ENCODE results near the gene SLAMF9.
"Not testable (repeated sequence)": the region's sequence is repeated elsewhere in the genome, so short reads cannot be mapped to it uniquely, and the experiment has no call there.

Gene SLAMF9

GRCh38 chr1:159920202-159920601 is 33.8 kb downstream of the SLAMF9 start:
- DNase-seq, result no peak

DNA sequence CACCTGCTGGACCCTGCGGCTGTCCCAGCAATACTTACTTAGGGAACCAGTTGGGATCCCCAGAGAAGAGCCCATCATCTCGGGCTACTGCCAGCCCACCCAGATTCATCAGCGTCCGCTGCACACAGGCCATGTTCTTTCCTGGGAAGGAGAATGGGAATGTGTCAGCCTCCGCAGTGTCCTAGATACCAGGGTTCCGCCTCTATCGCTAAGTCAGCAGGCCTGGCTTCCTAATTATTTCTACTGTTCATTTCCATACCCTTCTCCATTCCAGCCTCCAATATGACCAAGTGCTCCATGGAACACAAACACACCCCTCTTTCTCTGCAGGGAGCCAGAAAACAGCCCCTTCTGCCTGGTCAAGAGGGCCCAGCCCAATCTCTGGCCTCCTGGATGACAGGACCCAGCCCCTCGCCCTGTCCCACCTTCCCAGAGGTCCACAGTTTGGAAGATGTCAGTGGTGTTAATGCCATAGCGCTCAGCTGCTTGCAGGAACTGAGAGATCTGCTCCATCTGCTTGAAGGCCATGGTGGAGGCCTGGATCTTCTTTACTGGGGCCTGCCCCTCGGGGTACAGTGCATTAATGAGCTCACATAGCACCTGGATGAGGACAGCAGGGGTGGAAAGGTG is 34.7 kb downstream of the SLAMF9 start:
- no peak for DNase-seq

DNA sequence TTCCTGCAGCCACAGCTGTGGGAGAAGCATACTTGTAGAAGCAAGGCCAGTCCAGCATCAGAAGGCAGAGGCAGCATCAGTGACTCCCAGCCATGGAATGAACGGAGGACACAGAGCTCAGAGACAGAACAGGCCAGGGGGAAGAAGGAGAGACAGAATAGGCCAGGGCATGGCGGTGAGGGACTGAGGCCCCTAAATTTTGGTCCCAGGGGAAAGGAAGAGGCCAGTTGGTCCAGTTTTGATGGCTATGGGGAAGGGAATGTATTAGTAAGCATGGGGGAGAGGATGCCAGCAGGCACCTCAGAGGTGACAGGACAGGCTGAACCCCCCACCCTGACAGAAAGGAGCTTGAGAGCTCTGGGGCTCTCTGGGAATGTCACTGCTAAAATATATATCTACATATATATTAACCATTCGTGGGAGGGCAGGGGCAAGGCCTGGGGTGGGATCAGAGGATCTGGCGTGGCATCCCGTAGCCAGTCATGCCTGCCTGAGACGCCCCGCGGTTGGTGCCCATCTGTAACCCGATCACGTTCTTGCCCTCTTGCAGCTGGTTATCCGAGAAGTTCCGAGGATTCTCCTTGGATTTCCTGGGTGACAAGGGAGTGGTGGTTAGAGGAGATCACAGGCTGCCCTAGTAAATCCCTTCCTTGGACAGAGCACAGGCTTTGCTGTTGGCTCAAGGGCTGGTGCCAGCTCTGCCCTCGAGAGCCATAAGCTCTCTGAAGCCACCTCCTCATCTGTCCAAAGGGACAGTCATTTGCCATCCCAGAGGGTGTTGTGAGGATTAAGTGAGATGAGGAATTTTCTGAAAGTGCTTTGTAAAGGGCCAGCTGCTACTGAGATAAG is 35.5 kb downstream of the SLAMF9 start:
- no peak for DNase-seq

GRCh38 chr1:159917533-159918351 is 36.3 kb downstream of the SLAMF9 start:
- no peak for DNase-seq

- no peak for DNase-seq
These were observed 37.6 kb downstream of the SLAMF9 start for GRCh38 chr1:159916242-159917051.

- DNase-seq, result no peak
These were observed 38.3 kb downstream of the SLAMF9 start for GRCh38 chr1:159915571-159916241.

DNA sequence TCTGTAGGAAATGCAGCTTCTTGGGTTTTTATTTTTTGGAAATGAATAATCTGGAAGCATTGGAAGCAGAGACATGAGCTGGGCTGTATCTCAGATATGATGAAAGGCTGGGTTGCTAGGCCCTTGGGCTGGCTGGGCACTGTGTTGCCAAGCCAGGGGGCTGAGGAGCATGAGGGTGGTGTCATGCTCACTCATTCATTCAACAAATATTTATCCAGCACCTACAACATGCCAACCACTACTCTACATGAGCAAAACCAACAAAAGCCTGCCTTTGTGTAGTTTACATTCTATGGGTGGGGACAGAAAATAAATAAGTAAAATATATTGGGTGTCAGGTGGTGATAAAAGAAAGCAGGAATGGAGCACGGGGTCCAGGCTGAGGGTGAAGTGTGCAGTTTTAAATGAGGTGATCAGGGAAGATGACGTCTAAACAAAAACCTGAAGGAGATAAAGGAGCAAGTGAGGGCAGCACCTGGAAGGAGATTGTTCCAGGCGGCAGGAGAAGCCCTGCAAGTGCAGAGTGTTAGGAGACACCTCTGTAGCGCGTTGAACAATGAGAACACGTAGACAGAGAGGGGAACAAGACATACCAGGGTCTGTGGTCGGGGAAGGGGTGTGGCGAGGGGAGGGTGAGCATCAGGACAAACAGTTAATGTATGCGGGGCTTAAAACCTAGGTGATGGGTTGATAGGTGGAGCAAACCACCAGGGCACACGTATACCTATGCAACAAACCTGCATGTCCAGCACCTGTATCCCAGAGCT is 39.6 kb downstream of the SLAMF9 start:
- DNase-seq, result no peak

DNA sequence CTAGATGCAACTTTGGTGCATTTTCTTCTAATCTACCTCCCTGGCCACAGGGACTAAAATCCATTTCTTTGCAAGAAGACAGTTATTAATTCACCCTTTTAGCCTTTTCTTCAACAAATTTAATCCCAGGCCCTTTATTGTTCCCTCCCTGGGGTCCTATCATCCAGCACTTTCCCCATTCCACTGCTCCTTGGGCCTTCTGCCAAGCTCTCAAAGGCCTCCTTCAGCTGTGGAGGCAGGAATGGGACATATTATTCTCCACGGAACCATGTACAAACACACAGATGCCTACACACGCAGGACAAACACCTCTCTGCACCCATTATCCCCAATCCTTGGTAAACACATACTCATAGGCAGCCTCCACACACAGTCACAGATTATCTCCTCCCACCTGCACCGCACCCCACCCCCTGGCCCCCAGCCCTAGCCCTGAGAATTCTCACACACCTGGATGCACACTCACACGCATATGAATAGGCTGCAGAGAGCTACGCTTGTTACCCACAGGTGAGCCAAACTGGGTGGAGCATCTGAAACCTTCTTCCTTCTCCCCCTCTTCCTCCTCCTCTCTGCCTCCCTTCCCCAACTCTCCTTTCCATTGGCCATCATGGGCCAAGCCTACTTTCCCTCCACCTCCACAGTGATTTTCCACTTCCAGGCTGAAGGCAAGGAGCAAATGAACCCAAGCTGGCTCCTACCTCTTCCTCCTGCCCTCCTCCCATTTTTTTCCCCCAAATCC is 40.4 kb downstream of the SLAMF9 start:
- no peak for DNase-seq

DNA sequence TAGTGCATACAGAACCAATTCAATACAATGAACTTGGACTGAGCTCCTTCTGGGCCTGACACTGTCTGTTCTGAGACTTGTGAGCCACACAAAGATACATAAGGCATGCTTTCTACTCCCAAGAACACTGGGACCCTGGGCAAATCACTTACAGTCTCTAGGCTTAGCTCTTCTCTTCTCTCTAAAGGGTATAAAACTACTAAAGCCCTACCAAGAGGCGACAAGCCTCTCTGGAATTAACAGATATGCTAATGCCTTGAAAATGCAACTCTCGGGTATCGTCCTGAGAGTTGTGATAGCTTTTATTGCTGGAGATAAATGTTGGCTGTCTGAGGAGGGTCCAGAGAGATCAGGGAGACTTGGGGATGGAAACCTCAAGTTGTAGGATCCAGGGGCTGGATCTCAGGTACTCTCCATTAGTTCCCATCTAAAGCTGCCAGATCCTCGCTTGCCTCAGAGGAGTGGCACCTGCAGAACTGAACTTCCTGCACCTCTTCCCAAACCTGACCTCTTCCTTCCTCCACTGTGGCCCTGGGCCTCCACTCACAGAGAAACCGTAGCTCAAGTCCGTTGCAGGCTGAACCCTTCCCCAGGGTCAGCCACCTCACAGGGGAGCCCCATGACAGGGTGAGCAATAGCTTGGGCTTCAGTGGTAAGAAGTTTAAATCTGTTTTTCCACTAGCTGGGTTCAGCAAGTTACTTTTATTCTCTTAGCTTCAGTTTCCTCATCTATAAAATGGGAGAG is 42.5 kb downstream of the SLAMF9 start:
- DNase-seq, result peak; percentile 21

DNA sequence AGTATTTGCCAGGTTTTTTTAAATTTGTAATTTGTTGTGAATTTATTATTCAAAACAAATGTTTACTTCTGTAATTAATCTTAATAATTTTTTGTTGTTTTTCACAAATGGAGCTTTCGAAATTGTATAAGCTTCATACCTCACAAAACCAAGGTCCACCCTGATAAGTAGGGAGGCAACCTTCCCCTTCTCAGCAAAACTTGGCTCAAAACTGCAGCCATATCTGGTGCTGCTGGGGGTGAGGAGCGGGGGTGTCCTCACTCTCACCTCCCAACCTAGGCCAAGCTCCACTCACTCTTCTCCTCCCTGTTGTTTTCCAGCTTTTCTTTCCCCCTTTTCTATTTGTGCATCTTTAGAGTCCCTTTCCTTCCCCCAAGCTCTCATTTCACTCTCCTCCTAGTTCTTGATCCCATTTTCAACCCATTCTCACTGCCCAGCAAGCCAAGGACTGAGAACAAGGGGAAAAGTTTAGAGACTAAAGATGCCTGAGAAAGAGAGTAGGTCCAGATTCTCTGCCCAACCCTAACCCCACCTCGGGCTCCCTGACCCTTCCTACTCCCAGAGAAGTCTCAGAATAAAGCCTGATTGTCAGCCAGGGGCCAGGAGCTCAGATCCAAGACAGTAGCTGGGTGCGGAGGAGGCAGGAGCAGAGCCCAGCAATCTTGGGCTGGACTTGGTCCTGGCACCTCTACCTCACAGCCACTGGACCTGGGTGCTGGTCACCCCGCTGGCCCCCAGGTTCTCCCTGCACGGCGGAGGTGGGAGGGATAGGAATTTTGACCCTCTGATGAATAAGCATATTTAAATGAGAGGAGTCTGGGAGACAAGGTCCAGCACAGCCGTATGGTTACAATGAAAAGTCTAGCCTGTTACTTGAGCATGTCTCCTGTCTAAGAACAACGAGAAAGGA is 45.8 kb downstream of the SLAMF9 start:
- DNase-seq, result no peak

DNA sequence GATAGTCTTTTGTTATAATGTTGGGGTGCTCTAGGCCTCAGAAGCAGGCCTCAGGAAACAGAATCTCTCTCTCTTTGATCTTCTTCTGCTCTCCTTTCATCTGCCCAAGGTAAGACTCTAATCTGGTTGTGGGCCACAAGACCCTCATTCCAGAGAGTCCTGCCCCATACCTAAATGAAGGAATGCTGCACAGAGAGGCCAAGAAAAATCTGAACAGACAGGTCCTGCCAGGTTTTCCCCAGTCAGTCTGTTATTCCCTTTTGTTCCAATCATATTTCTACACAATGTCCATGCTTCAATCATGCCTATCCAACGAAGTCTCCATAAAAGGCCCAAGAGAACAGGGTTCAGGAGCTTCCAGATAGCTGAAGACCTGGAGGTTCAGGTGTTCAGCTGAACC is 47.1 kb downstream of the SLAMF9 start:
- DNase-seq, result no peak

DNA sequence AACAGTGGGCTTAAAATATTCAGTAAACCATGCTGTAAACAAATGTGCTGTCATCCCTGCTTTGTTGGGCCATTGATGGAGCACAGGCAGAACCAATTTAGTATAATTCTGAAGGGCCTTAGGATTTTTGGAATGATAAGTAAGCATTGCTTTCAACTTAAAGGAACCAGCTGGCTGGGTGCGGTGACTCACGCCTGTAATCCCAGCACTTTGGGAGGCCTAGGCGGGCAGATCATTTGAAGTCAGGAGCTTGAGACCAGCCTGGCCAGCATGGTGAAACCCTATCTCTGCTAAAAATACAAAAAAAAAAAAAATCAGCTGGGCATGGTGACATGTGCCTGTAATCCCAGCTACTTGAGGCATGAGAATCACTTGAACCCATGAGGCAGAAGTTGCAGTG is 50.0 kb downstream of the SLAMF9 start:
- not testable (repeated sequence) for DNase-seq

GRCh38 chr1:159902541-159902940 is 51.5 kb downstream of the SLAMF9 start:
- no peak for DNase-seq
